Measurements from ENCODE around the gene RAD51B.

RAD51B gene

GRCh38 chr14:68726093-68726695 is 906.6 kb downstream of the RAD51B start:
- no peak for ATAC-seq

GRCh38 chr14:68727315-68728047 is 907.9 kb downstream of the RAD51B start:
- no peak for ATAC-seq

GRCh38 chr14:68728342-68729106 is 908.9 kb downstream of the RAD51B start:
- ATAC-seq: peak; percentile 36 to 39

GRCh38 chr14:68729556-68729955 is 910.0 kb downstream of the RAD51B start:
- no peak for ATAC-seq

GRCh38 chr14:68730348-68730747 is 910.8 kb downstream of the RAD51B start:
- no peak for ATAC-seq

GRCh38 chr14:68730811-68731425 is 911.3 kb downstream of the RAD51B start:
- ATAC-seq: no peak

- ATAC-seq: peak; percentile 21 to 24
These were observed 913.7 kb downstream of the RAD51B start for GRCh38 chr14:68733086-68733914.

- ATAC-seq: peak; percentile 87 to 90
These were observed 914.7 kb downstream of the RAD51B start for GRCh38 chr14:68734231-68734732.

GRCh38 chr14:68735856-68736255 is 916.3 kb downstream of the RAD51B start:
- no peak for ATAC-seq

- no peak for ATAC-seq
These were observed 916.9 kb downstream of the RAD51B start for GRCh38 chr14:68736471-68736871.

GRCh38 chr14:68737086-68737485 is 917.5 kb downstream of the RAD51B start:
- ATAC-seq: no peak

GRCh38 chr14:68738559-68738958 is 919.0 kb downstream of the RAD51B start:
- ATAC-seq: no peak

GRCh38 chr14:68739701-68740100 is 920.1 kb downstream of the RAD51B start:
- ATAC-seq: no peak

GRCh38 chr14:68740788-68741476 is 921.4 kb downstream of the RAD51B start:
- no peak for ATAC-seq

GRCh38 chr14:68741477-68741791 is 921.9 kb downstream of the RAD51B start:
- ATAC-seq: peak in 1 of 2 donors; percentile 23

GRCh38 chr14:68741839-68742470 is 922.4 kb downstream of the RAD51B start:
- peak; percentile 73 to 77 for ATAC-seq

GRCh38 chr14:68744613-68745012 is 925.0 kb downstream of the RAD51B start:
- no peak for ATAC-seq

- ATAC-seq: no peak
These were observed 927.8 kb downstream of the RAD51B start for GRCh38 chr14:68747393-68747792.

GRCh38 chr14:68748260-68748659 is 928.7 kb downstream of the RAD51B start:
- no peak for ATAC-seq

GRCh38 chr14:68748691-68749090 is 929.1 kb downstream of the RAD51B start:
- no peak for ATAC-seq

Data from activated CD4-positive, CD25-positive, alpha-beta regulatory T cell treated with anti-CD3 and anti-CD28 coated beads, Interleukin-2, amount 50 U/mL, for 24 hours (primary cell).